PFSK-1 (cell line): Measurements from ENCODE around the gene TBR1.

Experiments used
- FOXP2 ChIP-seq: optimal IDR thresholded peaks from 2 replicates; pipeline ENCODE3; 2011; ENCODE audit warnings: borderline replicate concordance, control low read depth, inconsistent platforms; ENCODE audit not compliant: insufficient read depth; ENCODE audit errors: extremely low read length, extremely low read depth
- POLR2AphosphoS5 ChIP-seq: IDR thresholded peaks from 2 replicates; pipeline ENCODE4 v1.6.1; 2012; ENCODE audit warnings: low read depth, mild to moderate bottlenecking, control low read depth, low read length, moderate library complexity
- REST ChIP-seq, 2 experiments: IDR thresholded peaks; 2 replicates each; pipeline versions ENCODE4 v1.6.1 to v1.8.0; 2011 to 2012; ENCODE audit warnings: low read depth in 2 of 2, low read length in 2 of 2, control low read depth in 1 of 2, inconsistent platforms in 1 of 2, mild to moderate bottlenecking in 1 of 2, moderate library complexity in 1 of 2; ENCODE audit not compliant: insufficient read depth in 1 of 2
- SIN3A ChIP-seq: IDR thresholded peaks from 2 replicates; pipeline ENCODE4 v1.6.1; 2012; ENCODE audit warnings: mild to moderate bottlenecking, low read length, moderate library complexity, borderline replicate concordance; ENCODE audit not compliant: insufficient read depth
- TAF1 ChIP-seq: IDR thresholded peaks from 2 replicates; pipeline ENCODE4 v1.6.1; 2012; ENCODE audit warnings: low read length, control low read depth, borderline replicate concordance; ENCODE audit not compliant: insufficient read depth

TBR1 gene

DNA sequence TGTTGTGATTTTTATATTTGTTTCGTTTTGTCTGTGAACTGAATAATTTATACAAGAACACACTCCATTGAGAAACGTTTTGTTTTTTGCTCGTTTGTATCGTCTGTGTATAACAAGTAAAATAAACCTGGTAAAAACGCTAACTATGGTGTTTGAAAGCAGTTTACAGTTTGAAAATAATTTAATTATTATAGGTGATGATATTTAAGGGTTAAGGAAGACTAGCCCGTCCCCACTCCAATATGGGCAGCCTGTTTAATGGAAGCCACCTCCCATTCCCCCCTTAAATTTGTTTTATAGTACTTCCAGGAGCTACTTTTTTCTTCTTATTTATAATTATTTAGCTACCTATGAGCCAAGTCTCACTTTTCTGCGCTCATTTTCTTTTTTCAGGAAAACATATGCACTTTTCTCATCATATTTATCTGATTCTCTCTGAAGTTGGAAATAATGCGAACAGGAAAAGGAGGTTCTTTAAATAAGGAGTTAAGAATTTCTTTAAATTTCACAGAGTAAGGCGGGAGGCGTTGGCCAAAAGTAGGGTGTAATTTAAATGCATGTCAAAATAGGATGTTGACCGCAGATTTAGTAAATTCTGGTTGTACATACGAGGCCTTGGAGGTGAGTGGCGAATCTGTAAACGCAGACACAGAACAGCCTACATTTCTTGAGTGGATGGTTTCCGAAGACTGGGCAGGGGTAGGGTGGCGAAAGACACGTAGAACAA is 9.8 kb downstream of the TBR1 start:
- no peak for TF ChIP-seq REST (IDR thresholded peaks at IDR 0.05; ENCODE audit: insufficient read depth in 1 of 2, low read depth in 2 of 2, low read length in 2 of 2)
- no peak for TF ChIP-seq FOXP2
- TF ChIP-seq SIN3A: no peak
- no peak for TF ChIP-seq POLR2AphosphoS5
- TF ChIP-seq TAF1: no peak

GRCh38 chr2:161426455-161426921 is 10.4 kb downstream of the TBR1 start:
- TF ChIP-seq SIN3A (no peak), REST (IDR thresholded peaks at IDR 0.05; ENCODE audit: insufficient read depth in 1 of 2, low read depth in 2 of 2, low read length in 2 of 2) (no peak), TAF1 (no peak), FOXP2 (no peak), POLR2AphosphoS5 (no peak)

- no peak for TF ChIP-seq TAF1
- no peak for TF ChIP-seq REST (IDR thresholded peaks at IDR 0.05; ENCODE audit: insufficient read depth in 1 of 2, low read depth in 2 of 2, low read length in 2 of 2)
- no peak for TF ChIP-seq SIN3A
- no peak for TF ChIP-seq POLR2AphosphoS5
- no peak for TF ChIP-seq FOXP2
These were observed 11.0 kb downstream of the TBR1 start for GRCh38 chr2:161426922-161427663.

GRCh38 chr2:161427664-161428587 is 11.8 kb downstream of the TBR1 start:
- no peak for TF ChIP-seq SIN3A
- TF ChIP-seq POLR2AphosphoS5: no peak

GRCh38 chr2:161430386-161430785 is 14.3 kb downstream of the TBR1 start:
- TF ChIP-seq POLR2AphosphoS5 (no peak), FOXP2 (no peak), TAF1 (no peak), REST (IDR thresholded peaks at IDR 0.05; ENCODE audit: insufficient read depth in 1 of 2, low read depth in 2 of 2, low read length in 2 of 2) (no peak), SIN3A (no peak)
